Neural cell (in vitro differentiated cells): ENCODE measurements around the gene TRIM45. TPM values are rescaled to one million over a fixed set of nuclear protein-coding genes. Genes with fewer than 3 reads are reported as not detected.

Experiments used
- H2AFZ ChIP-seq: fragments of 200-600, 300-800 bp; sonication (generic), shearing (Covaris generic); 2 replicates; pipeline ENCODE4 v1.6.0; 2014; ENCODE audit warnings: low read depth, mild to moderate bottlenecking, antibody characterized with exemption, low read length, moderate library complexity
- H3F3A ChIP-seq: fragments of 200-600 bp; shearing (Covaris generic); 2 replicates; pipeline ENCODE4 v1.6.1; 2016; ENCODE audit warnings: mild to moderate bottlenecking, moderate library complexity, mixed read lengths, antibody characterized with exemption, low read length; ENCODE audit not compliant: insufficient read depth, poor library complexity, severe bottlenecking
- H3K27ac ChIP-seq: fragments of 200-600, 300-800 bp; sonication (generic), shearing (Covaris generic); 2 replicates; pipeline ENCODE4 v1.5.1; 2014; ENCODE audit warnings: mild to moderate bottlenecking, low read length, moderate library complexity
- H3K27me3 ChIP-seq: fragments of 300-800, 200-600 bp; sonication (generic), shearing (Covaris generic); 2 replicates; pipeline ENCODE4 v1.6.0; 2014; ENCODE audit warnings: mild to moderate bottlenecking, low read depth, low read length, moderate library complexity; ENCODE audit not compliant: insufficient read depth
- H3K36me3 ChIP-seq: fragments of 300-800, 200-600 bp; sonication (generic), shearing (Covaris generic); 2 replicates; pipeline ENCODE4 v1.5.1; 2014; ENCODE audit warnings: mild to moderate bottlenecking, antibody characterized with exemption, low read length, moderate library complexity; ENCODE audit not compliant: insufficient read depth
- H3K4me2 ChIP-seq: fragments of 300-800, 200-600 bp; sonication (generic), shearing (Covaris generic); 2 replicates; pipeline ENCODE4 v1.6.0; 2014; ENCODE audit warnings: mild to moderate bottlenecking, low read length
- H3K4me3 ChIP-seq: fragments of 300-800, 200-600 bp; sonication (generic), shearing (Covaris generic); 2 replicates; pipeline ENCODE4 v1.5.1; 2014; ENCODE audit warnings: mild to moderate bottlenecking, low read length, moderate library complexity
- H3K79me2 ChIP-seq: fragments of 200-600 bp; shearing (Covaris generic); replicated peaks from 2 replicates; pipeline ENCODE4 v1.6.0; 2014; ENCODE audit warnings: mild to moderate bottlenecking, low read length, moderate library complexity; ENCODE audit not compliant: insufficient read depth
- H3K9ac ChIP-seq: fragments of 300-800, 200-600 bp; sonication (generic), shearing (Covaris generic); 2 replicates; pipeline ENCODE4 v1.6.1; 2016; ENCODE audit warnings: mild to moderate bottlenecking, low read length, mixed read lengths
- H3K9me2 ChIP-seq: fragments of 200-600 bp; shearing (Covaris generic); 2 replicates; pipeline ENCODE4 v1.6.1; 2016; ENCODE audit warnings: mild to moderate bottlenecking, low read length, mixed read lengths; ENCODE audit not compliant: insufficient read depth
- H3K9me3 ChIP-seq: fragments of 200-600, 300-800 bp; sonication (generic), shearing (Covaris generic); 2 replicates; pipeline ENCODE4 v1.6.1; 2016; ENCODE audit warnings: mild to moderate bottlenecking, mixed run types, low read length, moderate library complexity, mixed read lengths
- H4K20me1 ChIP-seq: fragments of 200-600 bp; shearing (Covaris generic); 2 replicates; pipeline ENCODE4 v1.6.1; 2016; ENCODE audit warnings: mild to moderate bottlenecking, mixed run types; ENCODE audit not compliant: insufficient read depth
- EP300 ChIP-seq: fragments of 450-650 bp; conservative IDR thresholded peaks from 2 replicates; pipeline ENCODE4 v1.6.1; 2014; ENCODE audit warnings: antibody characterized with exemption, mild to moderate bottlenecking, moderate library complexity; ENCODE audit not compliant: poor library complexity, severe bottlenecking
- EZH2 ChIP-seq: fragments of 200-600, 300-800 bp; shearing (Covaris generic), sonication (generic); IDR thresholded peaks from 2 replicates; pipeline ENCODE4 v1.6.1; 2014; ENCODE audit warnings: antibody characterized with exemption, low read length, borderline replicate concordance, mild to moderate bottlenecking; ENCODE audit not compliant: insufficient read depth, poor library complexity, severe bottlenecking
- MXI1 ChIP-seq: fragments of 450-650 bp; conservative IDR thresholded peaks from 2 replicates; pipeline ENCODE4 v1.6.1; 2014; ENCODE audit warnings: antibody characterized with exemption, mild to moderate bottlenecking; ENCODE audit not compliant: poor library complexity, severe bottlenecking
- POLR2AphosphoS5 ChIP-seq: IDR thresholded peaks from 2 replicates; pipeline ENCODE4 v1.6.1; 2012
- RAD21 ChIP-seq: fragments of 450-650 bp; conservative IDR thresholded peaks from 2 replicates; pipeline ENCODE4 v1.6.1; 2014; ENCODE audit warnings: antibody characterized with exemption, mild to moderate bottlenecking, moderate library complexity
- REST ChIP-seq: IDR thresholded peaks from 2 replicates; pipeline ENCODE4 v1.6.1; 2012; ENCODE audit warnings: borderline replicate concordance
- SMC3 ChIP-seq: fragments of 450-650 bp; conservative IDR thresholded peaks from 2 replicates; pipeline ENCODE4 v1.6.1; 2014; ENCODE audit warnings: antibody characterized with exemption, mild to moderate bottlenecking, moderate library complexity; ENCODE audit not compliant: poor library complexity
- TAF1 ChIP-seq: IDR thresholded peaks from 2 replicates; pipeline ENCODE4 v1.6.1; 2012; ENCODE audit warnings: low read depth
- polyA plus RNA-seq: library from polyadenylated mRNA; depleted of rRNA; stranded (reverse); fragments of >200 nt; gene quantifications from 2 replicates; pipeline ENCODE4 v1.2.3, GENCODE V29; 2014
- TF ChIP-seq, protein P1 (sequence below): fragments of 450-650 bp; IDR thresholded peaks from 2 replicates; pipeline ENCODE4 v1.5.1; 2014; ENCODE audit warnings: antibody characterized with exemption, mild to moderate bottlenecking, moderate library complexity; ENCODE audit not compliant: poor library complexity, severe bottlenecking

TRIM45 gene
- polyA plus RNA-seq, 1 donor from 2014 or later, result 4.9 TPM

DNA sequence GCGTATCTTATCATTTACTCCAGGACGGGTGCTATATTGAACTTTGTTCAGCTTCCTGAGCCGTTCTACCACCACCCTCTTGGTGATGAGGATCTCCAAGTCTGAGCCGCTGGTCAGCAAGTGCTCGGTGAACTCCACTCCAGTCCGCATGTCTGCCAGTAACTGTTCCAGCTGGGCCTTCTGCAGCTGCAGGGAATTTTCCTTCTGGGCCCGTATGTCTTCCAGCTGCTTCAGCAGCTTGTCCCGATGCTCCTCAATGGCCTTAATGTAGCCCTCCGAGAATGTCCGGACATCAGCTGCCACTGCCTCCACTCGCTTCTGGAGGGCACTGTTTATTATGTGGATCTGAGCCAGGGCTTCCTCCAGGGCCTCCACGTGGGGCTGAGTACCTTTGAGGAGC is 3.4 kb downstream of the TRIM45 start:
- Histone ChIP-seq H3K27me3 (no peaks in the 10 kb centered on the region), H3K4me2 (no peak overlapping the region), H3K79me2 (no peaks in the 10 kb centered on the region), H3K9ac (no peak overlapping the region), H4K20me1 (no peaks in the 10 kb centered on the region), H3K27ac (no peak overlapping the region), H3K4me3 (no peak overlapping the region), H2AFZ (no peak overlapping the region), H3K9me3 (no peaks in the 10 kb centered on the region), H3K9me2 (no peaks in the 10 kb centered on the region), H3F3A (no peaks in the 10 kb centered on the region), H3K36me3 (no peaks in the 10 kb centered on the region)
- no peak for TF ChIP-seq SMC3
- TF ChIP-seq EP300, result no peak
- TF ChIP-seq, protein P1, sequence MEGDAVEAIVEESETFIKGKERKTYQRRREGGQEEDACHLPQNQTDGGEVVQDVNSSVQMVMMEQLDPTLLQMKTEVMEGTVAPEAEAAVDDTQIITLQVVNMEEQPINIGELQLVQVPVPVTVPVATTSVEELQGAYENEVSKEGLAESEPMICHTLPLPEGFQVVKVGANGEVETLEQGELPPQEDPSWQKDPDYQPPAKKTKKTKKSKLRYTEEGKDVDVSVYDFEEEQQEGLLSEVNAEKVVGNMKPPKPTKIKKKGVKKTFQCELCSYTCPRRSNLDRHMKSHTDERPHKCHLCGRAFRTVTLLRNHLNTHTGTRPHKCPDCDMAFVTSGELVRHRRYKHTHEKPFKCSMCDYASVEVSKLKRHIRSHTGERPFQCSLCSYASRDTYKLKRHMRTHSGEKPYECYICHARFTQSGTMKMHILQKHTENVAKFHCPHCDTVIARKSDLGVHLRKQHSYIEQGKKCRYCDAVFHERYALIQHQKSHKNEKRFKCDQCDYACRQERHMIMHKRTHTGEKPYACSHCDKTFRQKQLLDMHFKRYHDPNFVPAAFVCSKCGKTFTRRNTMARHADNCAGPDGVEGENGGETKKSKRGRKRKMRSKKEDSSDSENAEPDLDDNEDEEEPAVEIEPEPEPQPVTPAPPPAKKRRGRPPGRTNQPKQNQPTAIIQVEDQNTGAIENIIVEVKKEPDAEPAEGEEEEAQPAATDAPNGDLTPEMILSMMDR, result no peak
- TF ChIP-seq REST, result no peak

GRCh38 chr1:117117697-117118096 is 3.9 kb downstream of the TRIM45 start:
- no peaks in the 10 kb centered on the region for H3K9me3 ChIP-seq
- H3K9me2 ChIP-seq, result no peaks in the 10 kb centered on the region

More at GRCh38 chr1:117117697-117118096, 3.9 kb downstream of the TRIM45 start:
- H2AFZ ChIP-seq, result no peak overlapping the region
- H3K4me3 ChIP-seq, result no peak overlapping the region
- TF ChIP-seq RAD21 (no peak), MXI1 (no peak), REST (no peak), SMC3 (no peak), TAF1 (no peak), EZH2 (no peak), EP300 (no peak), POLR2AphosphoS5 (no peak)
- TF ChIP-seq, protein P1, result no peak
- no peaks in the 10 kb centered on the region for H3K27me3 ChIP-seq
- H3K9ac ChIP-seq, result no peak overlapping the region
- no peaks in the 10 kb centered on the region for H3F3A ChIP-seq
- H3K36me3 ChIP-seq, result no peaks in the 10 kb centered on the region
- H3K4me2 ChIP-seq, result no peak overlapping the region
- no peaks in the 10 kb centered on the region for H4K20me1 ChIP-seq
- H3K27ac ChIP-seq, result no peak overlapping the region
- no peaks in the 10 kb centered on the region for H3K79me2 ChIP-seq
